HepG2 (cell line): Measurements from ENCODE around the gene RTCA. TPM values are rescaled to one million over a fixed set of nuclear protein-coding genes. Genes with fewer than 3 reads are reported as not detected.

Source experiments
- ATF1 ChIP-seq: IDR thresholded peaks from 2 replicates; pipeline ENCODE4 v1.6.1; 2016; ENCODE audit warnings: mild to moderate bottlenecking, control low read depth
- CBFB ChIP-seq: sonication (generic); formaldehyde crosslinking; IDR thresholded peaks from 2 replicates; pipeline ENCODE4 v1.4.0; 2020; ENCODE audit warnings: missing genetic modification reagents
- DNMT1 ChIP-seq: sonication (generic); formaldehyde crosslinking; IDR thresholded peaks from 2 replicates; pipeline ENCODE4 v1.5.1; 2020; ENCODE audit warnings: mild to moderate bottlenecking, missing genetic modification reagents
- GATA4 ChIP-seq: sonication (generic); IDR thresholded peaks from 2 replicates; pipeline ENCODE4 v1.6.1; 2016; ENCODE audit warnings: antibody characterized with exemption, low read depth, borderline replicate concordance
- HOXA3 ChIP-seq: sonication (generic); formaldehyde crosslinking; IDR thresholded peaks from 2 replicates; pipeline ENCODE4 v1.5.0; 2020; ENCODE audit warnings: missing genetic modification reagents
- KDM2A ChIP-seq: sonication (generic); formaldehyde crosslinking; IDR thresholded peaks from 2 replicates; pipeline ENCODE4 v1.4.0; 2020; ENCODE audit warnings: low read depth, missing genetic modification reagents, borderline replicate concordance
- KLF6 ChIP-seq: IDR thresholded peaks from 2 replicates; pipeline ENCODE4 v1.8.0; 2016; ENCODE audit warnings: missing biosample characterization, missing genetic modification reagents
- MTF2 ChIP-seq: sonication (generic); formaldehyde crosslinking; IDR thresholded peaks from 2 replicates; pipeline ENCODE4 v1.5.0; 2020; ENCODE audit warnings: missing genetic modification reagents, borderline replicate concordance
- NFATC3 ChIP-seq: sonication (generic); formaldehyde crosslinking; IDR thresholded peaks from 2 replicates; pipeline ENCODE4 v1.5.1; 2020; ENCODE audit warnings: mild to moderate bottlenecking, missing genetic modification reagents
- SMYD3 ChIP-seq: sonication (generic); formaldehyde crosslinking; IDR thresholded peaks from 2 replicates; pipeline ENCODE4 v1.8.1; 2023; ENCODE audit warnings: mild to moderate bottlenecking, missing genetic modification reagents
- ZNF101 ChIP-seq: sonication (generic); formaldehyde crosslinking; IDR thresholded peaks from 2 replicates; pipeline ENCODE4 v1.4.0; 2020; ENCODE audit warnings: mild to moderate bottlenecking, low read depth, missing genetic modification reagents, borderline replicate concordance
- ZNF234 ChIP-seq: sonication (generic); formaldehyde crosslinking; conservative IDR thresholded peaks from 2 replicates; pipeline ENCODE4 v1.5.1; 2020; ENCODE audit warnings: mild to moderate bottlenecking, missing genetic modification reagents
- ZNF280D ChIP-seq: sonication (generic); formaldehyde crosslinking; IDR thresholded peaks from 2 replicates; pipeline ENCODE4 v1.5.1; 2020; ENCODE audit warnings: mild to moderate bottlenecking, missing genetic modification reagents
- ZNF468 ChIP-seq: sonication (generic); formaldehyde crosslinking; IDR thresholded peaks from 2 replicates; pipeline ENCODE4 v1.8.0; 2022; ENCODE audit warnings: mild to moderate bottlenecking, moderate library complexity, missing genetic modification reagents
- ZNF607 ChIP-seq: sonication (generic); formaldehyde crosslinking; IDR thresholded peaks from 2 replicates; pipeline ENCODE4 v1.5.1; 2020; ENCODE audit warnings: missing genetic modification reagents, mild to moderate bottlenecking, borderline replicate concordance
- ZNF780A ChIP-seq: sonication (generic); formaldehyde crosslinking; IDR thresholded peaks from 2 replicates; pipeline ENCODE4 v1.8.0; 2022; ENCODE audit warnings: mild to moderate bottlenecking, missing genetic modification reagents, moderate library complexity
- ZNF878 ChIP-seq: sonication (generic); formaldehyde crosslinking; IDR thresholded peaks from 2 replicates; pipeline ENCODE4 v1.8.1; 2023; ENCODE audit warnings: mild to moderate bottlenecking, missing genetic modification reagents, moderate library complexity
- polyA plus RNA-seq, 8 experiments: library from polyadenylated mRNA; depleted of rRNA in 3 of 8; stranded (reverse) in 7 of 8; unstranded in 1 of 8; fragments of >200 nt; fragmentation: Illumina TruSeq in 4 of 8; extraction: Trizol in 4 of 8; gene quantifications; 2 replicates each; pipeline versions ENCODE4 v1.2.1 to v1.2.3, GENCODE V29; 2011 to 2016; ENCODE audit warnings: low read depth in 4 of 8, missing spikeins in 1 of 8, mixed read lengths in 1 of 8; ENCODE audit not compliant: insufficient read depth in 1 of 8
- total RNA-seq, 5 experiments: library from RNA; depleted of rRNA; stranded (reverse); fragments of >200 nt; fragmentation: Illumina TruSeq; extraction: Trizol; gene quantifications; 2 replicates each; pipeline ENCODE4 v1.2.3, GENCODE V29; 2016; ENCODE audit warnings: low read depth in 1 of 5
- TF ChIP-seq, protein P1 (sequence below): sonication (generic); formaldehyde crosslinking; IDR thresholded peaks from 2 replicates; pipeline ENCODE4 v1.8.0; 2022; ENCODE audit warnings: missing genetic modification reagents, low read depth, mild to moderate bottlenecking, borderline replicate concordance
- TF ChIP-seq, protein P2 (sequence below): sonication (generic); formaldehyde crosslinking; IDR thresholded peaks from 2 replicates; pipeline ENCODE4 v1.8.0; 2022; ENCODE audit warnings: missing genetic modification reagents, mild to moderate bottlenecking, inconsistent platforms, borderline replicate concordance
- TF ChIP-seq, protein P3 (sequence below): sonication (generic); formaldehyde crosslinking; IDR thresholded peaks from 2 replicates; pipeline ENCODE4 v1.4.0; 2020; ENCODE audit warnings: missing genetic modification reagents

The RTCA gene
- total and polyA plus RNA-seq, 2 of the 13 experiments (the other 11 are each of a cell fraction or from before 2014, with no cell fraction given): 22.7 to 31.0 TPM

GRCh38 chr1:100249537-100250257, 16.3 kb upstream of the RTCA start, which contains the start of gene DBT (continued):
- TF ChIP-seq, protein P1, sequence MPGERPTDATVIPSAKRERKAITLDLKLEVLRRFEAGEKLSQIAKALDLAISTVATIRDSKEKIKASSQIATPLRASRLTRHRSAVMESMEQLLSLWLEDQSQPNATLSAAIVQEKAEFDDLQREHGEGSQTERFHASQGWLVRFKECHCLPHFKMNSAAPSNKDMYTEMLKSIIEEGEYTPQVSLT: no peak
- TF ChIP-seq DNMT1 (CRISPR knock-in tag) (no peak), HOXA3 (CRISPR knock-in tag) (peak; percentile 95), ZNF234 (CRISPR knock-in tag) (no peak), KDM2A (CRISPR knock-in tag) (peak; percentile 92), ZNF607 (no peak; the same call in 1 of the 2 replicates), ZNF878 (CRISPR knock-in tag) (no peak), ZNF101 (no peak), ZNF468 (CRISPR knock-in tag) (no peak), GATA4 (peak; percentile 38; the same call in 1 of the 2 replicates), KLF6 (CRISPR knock-in tag) (peak; percentile 64; the same call in 1 of the 2 replicates), MTF2 (CRISPR knock-in tag) (no peak; the same call in 1 of the 2 replicates), ZNF780A (CRISPR knock-in tag) (no peak), SMYD3 (no peak), CBFB (CRISPR knock-in tag) (peak; percentile 53; the same call in 1 of the 2 replicates), ZNF280D (peak; percentile 54; the same call in 1 of the 2 replicates), NFATC3 (CRISPR knock-in tag) (no peak), ATF1 (peak; percentile 76)
- TF ChIP-seq, protein P2, sequence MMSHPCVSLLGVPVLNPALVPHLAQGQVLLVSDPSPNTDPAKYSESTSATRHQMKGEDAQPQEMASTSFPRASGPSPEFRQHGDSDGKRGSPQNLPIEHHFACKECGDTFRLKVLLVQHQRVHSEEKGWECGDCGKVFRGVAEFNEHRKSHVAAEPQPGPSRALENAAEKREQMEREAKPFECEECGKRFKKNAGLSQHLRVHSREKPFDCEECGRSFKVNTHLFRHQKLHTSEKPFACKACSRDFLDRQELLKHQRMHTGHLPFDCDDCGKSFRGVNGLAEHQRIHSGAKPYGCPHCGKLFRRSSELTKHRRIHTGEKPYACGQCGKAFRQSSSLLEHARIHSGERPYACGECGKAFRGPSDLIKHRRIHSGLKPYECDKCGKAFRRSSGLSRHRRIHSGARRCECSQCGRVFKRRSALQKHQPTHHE (CRISPR knock-in tag): 0 out of 2 replicates have a peak, but pooled peaks have one; percentile 56
- TF ChIP-seq, protein P3, sequence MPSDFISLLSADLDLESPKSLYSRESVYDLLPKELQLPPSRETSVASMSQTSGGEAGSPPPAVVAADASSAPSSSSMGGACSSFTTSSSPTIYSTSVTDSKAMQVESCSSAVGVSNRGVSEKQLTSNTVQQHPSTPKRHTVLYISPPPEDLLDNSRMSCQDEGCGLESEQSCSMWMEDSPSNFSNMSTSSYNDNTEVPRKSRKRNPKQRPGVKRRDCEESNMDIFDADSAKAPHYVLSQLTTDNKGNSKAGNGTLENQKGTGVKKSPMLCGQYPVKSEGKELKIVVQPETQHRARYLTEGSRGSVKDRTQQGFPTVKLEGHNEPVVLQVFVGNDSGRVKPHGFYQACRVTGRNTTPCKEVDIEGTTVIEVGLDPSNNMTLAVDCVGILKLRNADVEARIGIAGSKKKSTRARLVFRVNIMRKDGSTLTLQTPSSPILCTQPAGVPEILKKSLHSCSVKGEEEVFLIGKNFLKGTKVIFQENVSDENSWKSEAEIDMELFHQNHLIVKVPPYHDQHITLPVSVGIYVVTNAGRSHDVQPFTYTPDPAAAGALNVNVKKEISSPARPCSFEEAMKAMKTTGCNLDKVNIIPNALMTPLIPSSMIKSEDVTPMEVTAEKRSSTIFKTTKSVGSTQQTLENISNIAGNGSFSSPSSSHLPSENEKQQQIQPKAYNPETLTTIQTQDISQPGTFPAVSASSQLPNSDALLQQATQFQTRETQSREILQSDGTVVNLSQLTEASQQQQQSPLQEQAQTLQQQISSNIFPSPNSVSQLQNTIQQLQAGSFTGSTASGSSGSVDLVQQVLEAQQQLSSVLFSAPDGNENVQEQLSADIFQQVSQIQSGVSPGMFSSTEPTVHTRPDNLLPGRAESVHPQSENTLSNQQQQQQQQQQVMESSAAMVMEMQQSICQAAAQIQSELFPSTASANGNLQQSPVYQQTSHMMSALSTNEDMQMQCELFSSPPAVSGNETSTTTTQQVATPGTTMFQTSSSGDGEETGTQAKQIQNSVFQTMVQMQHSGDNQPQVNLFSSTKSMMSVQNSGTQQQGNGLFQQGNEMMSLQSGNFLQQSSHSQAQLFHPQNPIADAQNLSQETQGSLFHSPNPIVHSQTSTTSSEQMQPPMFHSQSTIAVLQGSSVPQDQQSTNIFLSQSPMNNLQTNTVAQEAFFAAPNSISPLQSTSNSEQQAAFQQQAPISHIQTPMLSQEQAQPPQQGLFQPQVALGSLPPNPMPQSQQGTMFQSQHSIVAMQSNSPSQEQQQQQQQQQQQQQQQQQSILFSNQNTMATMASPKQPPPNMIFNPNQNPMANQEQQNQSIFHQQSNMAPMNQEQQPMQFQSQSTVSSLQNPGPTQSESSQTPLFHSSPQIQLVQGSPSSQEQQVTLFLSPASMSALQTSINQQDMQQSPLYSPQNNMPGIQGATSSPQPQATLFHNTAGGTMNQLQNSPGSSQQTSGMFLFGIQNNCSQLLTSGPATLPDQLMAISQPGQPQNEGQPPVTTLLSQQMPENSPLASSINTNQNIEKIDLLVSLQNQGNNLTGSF (CRISPR knock-in tag): no peak
